HUES48 (cell line): ENCODE data around the gene PDE4D.

Experiments
- H3K27ac ChIP-seq: one replicate; pipeline ENCODE4 v1.7.0; 2013; ENCODE audit warnings: low read depth, low read length, inconsistent platforms
- H3K27me3 ChIP-seq: 2 replicates; pipeline ENCODE4 v1.6.1; 2013; ENCODE audit warnings: mild to moderate bottlenecking, low read length; ENCODE audit not compliant: control insufficient read depth, insufficient read depth
- H3K36me3 ChIP-seq: 2 replicates; pipeline ENCODE4 v1.6.1; 2013; ENCODE audit warnings: low read length; ENCODE audit not compliant: control insufficient read depth, insufficient read depth
- H3K4me1 ChIP-seq: 2 replicates; pipeline ENCODE4 v1.6.1; 2013; ENCODE audit warnings: mild to moderate bottlenecking, low read length; ENCODE audit not compliant: control insufficient read depth, insufficient read depth
- H3K4me3 ChIP-seq: 2 replicates; pipeline ENCODE4 v1.5.1; 2013; ENCODE audit warnings: mild to moderate bottlenecking, low read depth, low read length
- H3K9ac ChIP-seq: 2 replicates; pipeline ENCODE4 v1.6.1; 2013; ENCODE audit warnings: mild to moderate bottlenecking, low read depth, low read length, moderate library complexity
- H3K9me3 ChIP-seq: 2 replicates; pipeline ENCODE4 v1.6.1; 2013; ENCODE audit warnings: low read length; ENCODE audit not compliant: control insufficient read depth, insufficient read depth

Gene PDE4D

GRCh38 chr5:59116231-59116865, 777.2 kb downstream of the PDE4D start:
- Histone ChIP-seq H3K9me3 (no peaks in the 10 kb centered on the region), H3K27me3 (no peaks in the 10 kb centered on the region), H3K9ac (no peak overlapping the region), H3K36me3 (no peaks in the 10 kb centered on the region), H3K4me1 (peaks cover 6% of the 10 kb centered on the region; the same call in 1 of the 2 replicates), H3K27ac (no peak overlapping the region), H3K4me3 (no peak overlapping the region)

GRCh38 chr5:59115345-59115744, 778.2 kb downstream of the PDE4D start:
- H3K27ac ChIP-seq: no peak overlapping the region
- H3K36me3 ChIP-seq: no peaks in the 10 kb centered on the region
- H3K4me3 ChIP-seq: no peak overlapping the region
- H3K4me1 ChIP-seq: peaks cover 6% of the 10 kb centered on the region; the same call in 1 of the 2 replicates
- no peaks in the 10 kb centered on the region for H3K27me3 ChIP-seq
- no peak overlapping the region for H3K9ac ChIP-seq
- H3K9me3 ChIP-seq: no peaks in the 10 kb centered on the region

- Histone ChIP-seq H3K4me1 (peaks cover 1% of the 10 kb centered on the region; the same call in 1 of the 2 replicates), H3K9me3 (no peaks in the 10 kb centered on the region)
Measured at GRCh38 chr5:59109383-59109782, 784.1 kb downstream of the PDE4D start.

GRCh38 chr5:59107692-59108091, 785.8 kb downstream of the PDE4D start:
- no peak overlapping the region for H3K4me3 ChIP-seq
- peaks cover 2% of the 10 kb centered on the region; the same call in 1 of the 2 replicates for H3K4me1 ChIP-seq
- no peaks in the 10 kb centered on the region for H3K9me3 ChIP-seq
- H3K27ac ChIP-seq: no peak overlapping the region
- no peaks in the 10 kb centered on the region for H3K27me3 ChIP-seq
- H3K9ac ChIP-seq: no peak overlapping the region
- H3K36me3 ChIP-seq: no peaks in the 10 kb centered on the region

More at GRCh38 chr5:59109383-59109782, 784.1 kb downstream of the PDE4D start:
- Histone ChIP-seq H3K27ac (no peak overlapping the region), H3K27me3 (no peaks in the 10 kb centered on the region), H3K36me3 (no peaks in the 10 kb centered on the region), H3K4me3 (no peak overlapping the region), H3K9ac (no peak overlapping the region)

- no peaks in the 10 kb centered on the region for H3K27me3 ChIP-seq
- H3K9me3 ChIP-seq: no peaks in the 10 kb centered on the region
- peaks cover 2% of the 10 kb centered on the region; the same call in 1 of the 2 replicates for H3K4me1 ChIP-seq
- H3K9ac ChIP-seq: no peak overlapping the region
- no peak overlapping the region for H3K27ac ChIP-seq
- H3K4me3 ChIP-seq: no peak overlapping the region
- H3K36me3 ChIP-seq: no peaks in the 10 kb centered on the region
Measured at GRCh38 chr5:59104400-59105127, 789.0 kb downstream of the PDE4D start.

- H3K9ac ChIP-seq: no peak overlapping the region
- no peak overlapping the region for H3K27ac ChIP-seq
- H3K4me3 ChIP-seq: no peak overlapping the region
- no peaks in the 10 kb centered on the region for H3K9me3 ChIP-seq
- H3K4me1 ChIP-seq: peaks cover 2% of the 10 kb centered on the region; the same call in 1 of the 2 replicates
- no peaks in the 10 kb centered on the region for H3K27me3 ChIP-seq
- no peaks in the 10 kb centered on the region for H3K36me3 ChIP-seq
Measured at GRCh38 chr5:59103303-59103702, 790.2 kb downstream of the PDE4D start.

GRCh38 chr5:59102437-59102836, 791.1 kb downstream of the PDE4D start:
- H3K27ac ChIP-seq: no peak overlapping the region
- no peaks in the 10 kb centered on the region for H3K27me3 ChIP-seq
- no peak overlapping the region for H3K9ac ChIP-seq
- H3K9me3 ChIP-seq: no peaks in the 10 kb centered on the region
- no peaks in the 10 kb centered on the region for H3K36me3 ChIP-seq
- H3K4me3 ChIP-seq: no peak overlapping the region
- peaks cover 2% of the 10 kb centered on the region; the same call in 1 of the 2 replicates for H3K4me1 ChIP-seq

GRCh38 chr5:59100875-59101274, 792.7 kb downstream of the PDE4D start:
- Histone ChIP-seq H3K9ac (no peak overlapping the region), H3K27ac (no peak overlapping the region), H3K36me3 (no peaks in the 10 kb centered on the region), H3K9me3 (no peaks in the 10 kb centered on the region), H3K27me3 (no peaks in the 10 kb centered on the region), H3K4me3 (no peak overlapping the region), H3K4me1 (peaks cover 2% of the 10 kb centered on the region; the same call in 1 of the 2 replicates)

- Histone ChIP-seq H3K9ac (no peak overlapping the region), H3K27ac (no peak overlapping the region), H3K9me3 (no peaks in the 10 kb centered on the region), H3K27me3 (no peaks in the 10 kb centered on the region), H3K4me1 (peaks cover 2% of the 10 kb centered on the region; the same call in 1 of the 2 replicates), H3K36me3 (no peaks in the 10 kb centered on the region), H3K4me3 (no peak overlapping the region)
Measured at GRCh38 chr5:59099995-59100345, 793.6 kb downstream of the PDE4D start.

- Histone ChIP-seq H3K36me3 (no peaks in the 10 kb centered on the region), H3K27ac (no peak overlapping the region), H3K9me3 (no peaks in the 10 kb centered on the region)
Measured at GRCh38 chr5:59099270-59099994, 794.1 kb downstream of the PDE4D start.

GRCh38 chr5:59098743-59099142, 794.8 kb downstream of the PDE4D start:
- Histone ChIP-seq H3K4me3 (no peak overlapping the region), H3K4me1 (no peaks in the 10 kb centered on the region), H3K9me3 (no peaks in the 10 kb centered on the region), H3K36me3 (no peaks in the 10 kb centered on the region), H3K9ac (no peak overlapping the region), H3K27me3 (no peaks in the 10 kb centered on the region), H3K27ac (no peak overlapping the region)

More at GRCh38 chr5:59099270-59099994, 794.1 kb downstream of the PDE4D start:
- Histone ChIP-seq H3K4me1 (peaks cover 2% of the 10 kb centered on the region; the same call in 1 of the 2 replicates), H3K4me3 (no peak overlapping the region), H3K27me3 (no peaks in the 10 kb centered on the region), H3K9ac (no peak overlapping the region)
